Activated CD4-positive, alpha-beta T cell treated with anti-CD3 and anti-CD28 coated beads, Interleukin-2, amount 10 ng/mL, durations not matched to agents 24 days and 14 days (primary cell): ENCODE results near the gene SHANK2. TPM values are rescaled to one million over a fixed set of nuclear protein-coding genes. Genes with fewer than 3 reads are reported as not detected.

Experiments used
- DNase-seq: peaks from one replicate; pipeline ENCODE4 v3.0.0; 2022
- H3K27ac Mint-ChIP-seq: one replicate; pipeline ENCODE4 v1.8.0; 2022; ENCODE audit warnings: mild to moderate bottlenecking, mixed read lengths
- H3K27me3 Mint-ChIP-seq: one replicate; pipeline ENCODE4 v1.8.0; 2022; ENCODE audit warnings: mixed read lengths
- H3K36me3 Mint-ChIP-seq: one replicate; pipeline ENCODE4 v1.8.0; 2022; ENCODE audit warnings: low read depth, mild to moderate bottlenecking, mixed read lengths
- H3K4me1 Mint-ChIP-seq: one replicate; pipeline ENCODE4 v1.8.0; 2021; ENCODE audit warnings: mixed read lengths
- H3K4me3 Mint-ChIP-seq: one replicate; pipeline ENCODE4 v1.8.0; 2022; ENCODE audit warnings: mild to moderate bottlenecking, moderate library complexity, mixed read lengths
- H3K9me3 Mint-ChIP-seq: one replicate; pipeline ENCODE4 v1.8.0; 2021; ENCODE audit warnings: mixed read lengths
- intact Hi-C: fragments of 100-400 bp; cut with micrococcal nuclease; formaldehyde crosslinking; loops from one replicate; pipeline ENCODE4 v1.15.1; 2023
- total RNA-seq: library from RNA; stranded (reverse); gene quantifications from 2 replicates; pipeline ENCODE4 v1.2.3, GENCODE V29; 2022

The SHANK2 gene
- total RNA-seq, 1 donor from 2014 or later, result not detected

GRCh38 chr11:71228961-71229360 lies 23.4 kb downstream of the SHANK2 start:
- H3K4me1 Mint-ChIP-seq, result no peaks in the 10 kb centered on the region
- H3K36me3 Mint-ChIP-seq, result no peaks in the 10 kb centered on the region
- H3K4me3 Mint-ChIP-seq, result no peak overlapping the region
- DNase-seq, result no peak
- H3K27ac Mint-ChIP-seq, result no peak overlapping the region
- H3K27me3 Mint-ChIP-seq, result no peaks in the 10 kb centered on the region
- intact Hi-C loops, result no loop called here
- peaks cover 11% of the 10 kb centered on the region for H3K9me3 Mint-ChIP-seq

- Mint-ChIP-seq H3K27ac (no peak overlapping the region), H3K9me3 (peaks cover 11% of the 10 kb centered on the region), H3K36me3 (no peaks in the 10 kb centered on the region), H3K27me3 (no peaks in the 10 kb centered on the region), H3K4me3 (no peak overlapping the region), H3K4me1 (no peaks in the 10 kb centered on the region)
- intact Hi-C loops, result no loop called here
- DNase-seq, result no peak
Observed at GRCh38 chr11:71227058-71227659, 25.2 kb downstream of the SHANK2 start.

GRCh38 chr11:71223671-71224660 lies 28.4 kb downstream of the SHANK2 start:
- H3K36me3 Mint-ChIP-seq, result no peaks in the 10 kb centered on the region
- DNase-seq, result no peak
- H3K9me3 Mint-ChIP-seq, result peaks cover 9% of the 10 kb centered on the region
- no peaks in the 10 kb centered on the region for H3K27me3 Mint-ChIP-seq
- no peaks in the 10 kb centered on the region for H3K4me1 Mint-ChIP-seq
- H3K4me3 Mint-ChIP-seq, result no peak overlapping the region
- no peak overlapping the region for H3K27ac Mint-ChIP-seq
- intact Hi-C loops, result no loop called here

GRCh38 chr11:71223081-71223405 lies 29.3 kb downstream of the SHANK2 start:
- H3K36me3 Mint-ChIP-seq, result no peaks in the 10 kb centered on the region
- H3K9me3 Mint-ChIP-seq, result peaks cover 8% of the 10 kb centered on the region
- no peaks in the 10 kb centered on the region for H3K27me3 Mint-ChIP-seq
- H3K4me1 Mint-ChIP-seq, result no peaks in the 10 kb centered on the region
- H3K4me3 Mint-ChIP-seq, result no peak overlapping the region
- H3K27ac Mint-ChIP-seq, result no peak overlapping the region
- intact Hi-C loops, result no loop called here
- DNase-seq, result no peak

GRCh38 chr11:71222318-71223080 lies 29.9 kb downstream of the SHANK2 start:
- no peak for DNase-seq
- no peak overlapping the region for H3K4me3 Mint-ChIP-seq
- H3K4me1 Mint-ChIP-seq, result no peaks in the 10 kb centered on the region
- intact Hi-C loops, result no loop called here
- H3K36me3 Mint-ChIP-seq, result no peaks in the 10 kb centered on the region
- H3K27ac Mint-ChIP-seq, result no peak overlapping the region
- no peaks in the 10 kb centered on the region for H3K27me3 Mint-ChIP-seq
- H3K9me3 Mint-ChIP-seq, result peaks cover 7% of the 10 kb centered on the region

GRCh38 chr11:71221821-71222220 lies 30.6 kb downstream of the SHANK2 start:
- intact Hi-C loops, result no loop called here
- Mint-ChIP-seq H3K27me3 (no peaks in the 10 kb centered on the region), H3K4me3 (no peak overlapping the region), H3K36me3 (no peaks in the 10 kb centered on the region), H3K4me1 (no peaks in the 10 kb centered on the region), H3K9me3 (peaks cover 3% of the 10 kb centered on the region), H3K27ac (no peak overlapping the region)
- no peak for DNase-seq

GRCh38 chr11:71221201-71221600 lies 31.2 kb downstream of the SHANK2 start:
- H3K27ac Mint-ChIP-seq, result no peak overlapping the region
- H3K9me3 Mint-ChIP-seq, result peaks cover 3% of the 10 kb centered on the region
- no peaks in the 10 kb centered on the region for H3K27me3 Mint-ChIP-seq
- no peak overlapping the region for H3K4me3 Mint-ChIP-seq
- intact Hi-C loops, result no loop called here
- no peaks in the 10 kb centered on the region for H3K36me3 Mint-ChIP-seq
- H3K4me1 Mint-ChIP-seq, result no peaks in the 10 kb centered on the region
- no peak for DNase-seq

- DNase-seq, result no peak
- H3K27ac Mint-ChIP-seq, result no peak overlapping the region
- H3K27me3 Mint-ChIP-seq, result no peaks in the 10 kb centered on the region
- H3K4me1 Mint-ChIP-seq, result no peaks in the 10 kb centered on the region
- intact Hi-C loops, result no loop called here
- no peak overlapping the region for H3K4me3 Mint-ChIP-seq
- no peaks in the 10 kb centered on the region for H3K36me3 Mint-ChIP-seq
- H3K9me3 Mint-ChIP-seq, result no peaks in the 10 kb centered on the region
Observed at GRCh38 chr11:71218789-71219499, 33.4 kb downstream of the SHANK2 start.

GRCh38 chr11:71215425-71215965 lies 36.9 kb downstream of the SHANK2 start:
- intact Hi-C loops, result no loop called here
- no peak for DNase-seq
- Mint-ChIP-seq H3K27me3 (no peaks in the 10 kb centered on the region), H3K36me3 (no peaks in the 10 kb centered on the region), H3K4me3 (no peak overlapping the region), H3K27ac (no peak overlapping the region), H3K4me1 (no peaks in the 10 kb centered on the region), H3K9me3 (no peaks in the 10 kb centered on the region)

GRCh38 chr11:71214553-71215424 lies 37.6 kb downstream of the SHANK2 start:
- intact Hi-C loops, result no loop called here
- Mint-ChIP-seq H3K27me3 (no peaks in the 10 kb centered on the region), H3K4me3 (no peak overlapping the region), H3K9me3 (no peaks in the 10 kb centered on the region), H3K36me3 (no peaks in the 10 kb centered on the region), H3K27ac (no peak overlapping the region), H3K4me1 (no peaks in the 10 kb centered on the region)
- DNase-seq, result no peak

GRCh38 chr11:71213696-71214552 lies 38.5 kb downstream of the SHANK2 start:
- no peaks in the 10 kb centered on the region for H3K27me3 Mint-ChIP-seq

More at GRCh38 chr11:71213696-71214552, 38.5 kb downstream of the SHANK2 start:
- H3K4me1 Mint-ChIP-seq, result no peaks in the 10 kb centered on the region
- no peaks in the 10 kb centered on the region for H3K36me3 Mint-ChIP-seq
- H3K27ac Mint-ChIP-seq, result no peak overlapping the region
- DNase-seq, result no peak
- intact Hi-C loops, result no loop called here
- H3K9me3 Mint-ChIP-seq, result no peaks in the 10 kb centered on the region
- no peak overlapping the region for H3K4me3 Mint-ChIP-seq
